AG04449 (cell line): ENCODE results near the gene TNS4.

Source experiments
- CTCF ChIA-PET: fragments of 350-600 bp; formaldehyde crosslinking; extraction: SDS; loops from one replicate; lab custom pipeline; 2021; ENCODE audit warnings: antibody characterized with exemption; lab: Yijun Ruan, JAX
- POLR2A ChIA-PET: fragments of 400-600, 350-600 bp; formaldehyde crosslinking; extraction: SDS; loops from one replicate; lab custom pipeline; 2020; ENCODE audit warnings: antibody characterized with exemption, inconsistent platforms; lab: Yijun Ruan, JAX
- DNase-seq: peaks from one replicate; pipeline ENCODE4 v3.0.0-alpha.2; 2010; ENCODE audit warnings: low read depth, low spot score
- H3K4me3 ChIP-seq: 2 replicates; pipeline ENCODE4 v1.5.1; 2011; ENCODE audit warnings: low read depth, mild to moderate bottlenecking, control low read depth, low read length
- CTCF ChIP-seq: IDR thresholded peaks from one replicate; pipeline ENCODE4 v1.5.1; 2011; ENCODE audit warnings: mild to moderate bottlenecking, moderate library complexity, low read length, control low read depth, inconsistent platforms; ENCODE audit not compliant: insufficient read depth; ENCODE audit errors: missing control alignments

Gene TNS4

DNA sequence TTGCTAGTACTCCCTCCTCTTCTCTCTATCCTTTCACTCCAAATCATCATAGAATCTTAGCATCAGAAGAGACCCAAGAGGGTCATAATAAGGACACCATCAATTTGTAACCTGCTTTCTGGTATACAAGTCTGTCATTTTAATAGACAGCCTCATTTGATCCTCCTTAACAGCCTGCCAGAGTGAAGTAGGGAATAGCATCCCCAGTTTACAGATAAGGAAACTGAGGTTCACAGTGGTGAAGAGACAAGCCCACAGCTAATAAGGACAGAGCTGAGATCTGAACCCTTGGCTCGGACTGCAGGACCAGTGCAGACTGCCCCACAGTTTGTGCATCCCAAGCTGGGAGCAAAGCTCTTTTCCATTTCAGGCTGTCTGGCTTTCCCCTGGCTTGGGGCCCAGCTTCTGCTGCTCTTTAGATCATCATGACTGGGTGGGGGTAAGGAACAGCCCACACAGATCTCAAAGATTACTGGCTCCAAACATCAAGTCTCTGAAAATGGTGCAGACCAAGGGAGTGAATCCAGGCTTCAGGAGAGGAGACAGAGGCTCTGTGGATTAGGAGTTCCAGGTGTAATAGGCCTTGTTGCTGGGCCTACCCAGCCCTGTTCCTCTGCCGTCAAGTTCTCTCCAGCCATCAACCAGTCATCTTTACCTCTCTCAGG, 68.4 kb downstream of the TNS4 start:
- H3K4me3 ChIP-seq: no peak overlapping the region
- ChIA-PET POLR2A (no interaction called here), CTCF (interaction anchor here (0.5 to 2.5 kb wide), 9 partner anchors 10 to 127 kb away, joined by 3 to 14 read pairs (median 3); partner anchors contain the start of gene IGFBP4)
- no peak for DNase-seq
- no peak for TF ChIP-seq CTCF

GRCh38 chr17:40431231-40431602, 70.2 kb downstream of the TNS4 start:
- no peak for TF ChIP-seq CTCF

GRCh38 chr17:40430272-40431230, 70.9 kb downstream of the TNS4 start:
- POLR2A ChIA-PET: no interaction called here
- no peak for TF ChIP-seq CTCF
- CTCF ChIA-PET: interaction anchor here (0.8 to 3.2 kb wide), 8 partner anchors 10 to 130 kb away, joined by 3 to 25 read pairs (median 5); partner anchors contain the start of gene TOP2A

More at GRCh38 chr17:40431231-40431602, 70.2 kb downstream of the TNS4 start:
- H3K4me3 ChIP-seq: no peak overlapping the region
- ChIA-PET POLR2A (no interaction called here), CTCF (interaction anchor here (0.9 to 3.2 kb wide), 6 partner anchors 9 to 129 kb away, joined by 3 to 25 read pairs (median 6); partner anchors contain the start of gene TOP2A)
- no peak for DNase-seq

GRCh38 chr17:40427002-40427491, 74.4 kb downstream of the TNS4 start:
- no peak for DNase-seq
- ChIA-PET POLR2A (no interaction called here), CTCF (interaction anchor here (0.7 to 1.9 kb wide), 6 partner anchors 9 to 133 kb away, joined by 3 to 11 read pairs (median 4); partner anchors contain the start of gene TOP2A)
- no peak for TF ChIP-seq CTCF
- no peak overlapping the region for H3K4me3 ChIP-seq

More at GRCh38 chr17:40430272-40431230, 70.9 kb downstream of the TNS4 start:
- no peak for DNase-seq
- H3K4me3 ChIP-seq: no peak overlapping the region
